HCT116 (cell line): ENCODE measurements around the gene DRC7.

Experiments used
- EZH2 ChIP-seq: fragments of 200-600 bp; sonication (generic); IDR thresholded peaks from 2 replicates; pipeline ENCODE4 v1.6.1; 2017; ENCODE audit warnings: antibody characterized with exemption, mixed run types
- EZH2phosphoT487 ChIP-seq: fragments of 200-600 bp; IDR thresholded peaks from 2 replicates; pipeline ENCODE4 v1.6.1; 2018; ENCODE audit warnings: antibody characterized with exemption, borderline replicate concordance
- FOSL1 ChIP-seq: IDR thresholded peaks from 2 replicates; pipeline ENCODE4 v1.6.1; 2012; ENCODE audit warnings: low read depth
- JUND ChIP-seq: IDR thresholded peaks from 2 replicates; pipeline ENCODE4 v1.6.1; 2012
- POLR2A ChIP-seq: IDR thresholded peaks from 2 replicates; pipeline ENCODE4 v1.7.0; 2011; ENCODE audit warnings: borderline replicate concordance; ENCODE audit not compliant: insufficient read depth, insufficient read length; ENCODE audit errors: extremely low read depth
- SIN3A ChIP-seq: IDR thresholded peaks from 2 replicates; pipeline ENCODE4 v1.6.1; 2012; ENCODE audit warnings: low read depth
- TCF7L2 ChIP-seq: IDR thresholded peaks from 2 replicates; pipeline ENCODE4 v1.7.0; 2011; ENCODE audit warnings: borderline replicate concordance, inconsistent platforms; ENCODE audit not compliant: insufficient read depth, insufficient read length; ENCODE audit errors: extremely low read depth
- ZFX ChIP-seq: fragments of 450-650 bp; IDR thresholded peaks from 2 replicates; pipeline ENCODE4 v1.6.1; 2017
- TF ChIP-seq, protein P1 (sequence below): IDR thresholded peaks from 2 replicates; pipeline ENCODE4 v1.6.1; 2012; ENCODE audit warnings: low read depth
- TF ChIP-seq, protein P2 (sequence below), 3 experiments: fragments of 200-600 bp in 1 of 3; sonication (generic) in 1 of 3; IDR thresholded peaks in 2 of 3; conservative IDR thresholded peaks in 1 of 3; 2 replicates each; pipeline ENCODE4 v1.5.1; 2012 to 2017; ENCODE audit warnings: low read depth in 2 of 3, low read length in 2 of 3, antibody characterized with exemption in 1 of 3, borderline replicate concordance in 1 of 3, control low read depth in 1 of 3, mild to moderate bottlenecking in 1 of 3, mixed read lengths in 1 of 3, mixed run types in 1 of 3, moderate library complexity in 1 of 3; ENCODE audit not compliant: insufficient read depth in 1 of 3
- TF ChIP-seq, protein P3 (sequence below): IDR thresholded peaks from 2 replicates; pipeline ENCODE4 v1.6.1; 2012
- TF ChIP-seq, protein P4 (sequence below): IDR thresholded peaks from 2 replicates; pipeline ENCODE4 v1.6.1; 2011; ENCODE audit warnings: mild to moderate bottlenecking, low read length, moderate library complexity; ENCODE audit not compliant: insufficient replicate concordance; ENCODE audit errors: extremely low read depth

DNA sequence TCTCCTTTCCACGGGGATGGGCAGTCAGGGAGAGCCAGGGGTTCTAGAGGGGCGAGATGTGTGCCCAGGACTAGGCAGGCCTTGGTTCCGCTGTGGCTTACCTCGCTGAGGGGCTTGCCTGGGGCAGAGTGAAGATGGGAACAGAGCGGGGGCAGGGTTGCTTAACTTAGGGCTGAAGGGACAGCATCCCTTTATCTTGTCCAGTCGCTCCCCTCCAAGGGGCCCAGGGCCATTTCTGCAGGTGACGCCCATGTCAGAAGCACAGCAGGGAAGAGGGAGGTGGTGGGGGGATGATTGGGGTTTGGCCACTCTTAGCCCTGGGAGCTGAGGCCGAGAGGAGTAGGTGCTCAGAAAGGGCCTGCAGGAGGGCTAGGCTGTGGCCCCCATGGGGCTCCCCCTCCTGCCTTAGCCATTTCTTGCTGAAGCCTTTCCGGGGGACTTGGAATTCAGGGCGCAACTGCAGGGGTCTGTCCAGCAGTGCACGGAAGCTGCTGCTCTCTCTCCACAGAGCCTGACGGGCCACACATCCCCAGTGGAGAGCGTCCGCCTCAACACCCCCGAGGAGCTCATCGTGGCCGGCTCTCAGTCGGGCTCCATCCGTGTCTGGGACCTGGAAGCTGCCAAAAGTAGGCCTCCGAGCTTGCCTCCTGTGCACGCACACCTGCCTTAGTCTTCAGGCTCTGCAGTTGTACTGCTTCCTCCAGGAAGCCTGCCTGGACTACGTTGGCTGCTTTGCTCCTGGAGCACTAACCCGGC lies 49.5 kb downstream of the DRC7 start:
- TF ChIP-seq, protein P1, sequence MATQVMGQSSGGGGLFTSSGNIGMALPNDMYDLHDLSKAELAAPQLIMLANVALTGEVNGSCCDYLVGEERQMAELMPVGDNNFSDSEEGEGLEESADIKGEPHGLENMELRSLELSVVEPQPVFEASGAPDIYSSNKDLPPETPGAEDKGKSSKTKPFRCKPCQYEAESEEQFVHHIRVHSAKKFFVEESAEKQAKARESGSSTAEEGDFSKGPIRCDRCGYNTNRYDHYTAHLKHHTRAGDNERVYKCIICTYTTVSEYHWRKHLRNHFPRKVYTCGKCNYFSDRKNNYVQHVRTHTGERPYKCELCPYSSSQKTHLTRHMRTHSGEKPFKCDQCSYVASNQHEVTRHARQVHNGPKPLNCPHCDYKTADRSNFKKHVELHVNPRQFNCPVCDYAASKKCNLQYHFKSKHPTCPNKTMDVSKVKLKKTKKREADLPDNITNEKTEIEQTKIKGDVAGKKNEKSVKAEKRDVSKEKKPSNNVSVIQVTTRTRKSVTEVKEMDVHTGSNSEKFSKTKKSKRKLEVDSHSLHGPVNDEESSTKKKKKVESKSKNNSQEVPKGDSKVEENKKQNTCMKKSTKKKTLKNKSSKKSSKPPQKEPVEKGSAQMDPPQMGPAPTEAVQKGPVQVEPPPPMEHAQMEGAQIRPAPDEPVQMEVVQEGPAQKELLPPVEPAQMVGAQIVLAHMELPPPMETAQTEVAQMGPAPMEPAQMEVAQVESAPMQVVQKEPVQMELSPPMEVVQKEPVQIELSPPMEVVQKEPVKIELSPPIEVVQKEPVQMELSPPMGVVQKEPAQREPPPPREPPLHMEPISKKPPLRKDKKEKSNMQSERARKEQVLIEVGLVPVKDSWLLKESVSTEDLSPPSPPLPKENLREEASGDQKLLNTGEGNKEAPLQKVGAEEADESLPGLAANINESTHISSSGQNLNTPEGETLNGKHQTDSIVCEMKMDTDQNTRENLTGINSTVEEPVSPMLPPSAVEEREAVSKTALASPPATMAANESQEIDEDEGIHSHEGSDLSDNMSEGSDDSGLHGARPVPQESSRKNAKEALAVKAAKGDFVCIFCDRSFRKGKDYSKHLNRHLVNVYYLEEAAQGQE, result no peak
- TF ChIP-seq EZH2 (no peak), JUND (no peak), FOSL1 (no peak), ZFX (no peak), POLR2A (no peak), EZH2phosphoT487 (no peak), SIN3A (no peak), TCF7L2 (no peak)
- TF ChIP-seq, protein P2, sequence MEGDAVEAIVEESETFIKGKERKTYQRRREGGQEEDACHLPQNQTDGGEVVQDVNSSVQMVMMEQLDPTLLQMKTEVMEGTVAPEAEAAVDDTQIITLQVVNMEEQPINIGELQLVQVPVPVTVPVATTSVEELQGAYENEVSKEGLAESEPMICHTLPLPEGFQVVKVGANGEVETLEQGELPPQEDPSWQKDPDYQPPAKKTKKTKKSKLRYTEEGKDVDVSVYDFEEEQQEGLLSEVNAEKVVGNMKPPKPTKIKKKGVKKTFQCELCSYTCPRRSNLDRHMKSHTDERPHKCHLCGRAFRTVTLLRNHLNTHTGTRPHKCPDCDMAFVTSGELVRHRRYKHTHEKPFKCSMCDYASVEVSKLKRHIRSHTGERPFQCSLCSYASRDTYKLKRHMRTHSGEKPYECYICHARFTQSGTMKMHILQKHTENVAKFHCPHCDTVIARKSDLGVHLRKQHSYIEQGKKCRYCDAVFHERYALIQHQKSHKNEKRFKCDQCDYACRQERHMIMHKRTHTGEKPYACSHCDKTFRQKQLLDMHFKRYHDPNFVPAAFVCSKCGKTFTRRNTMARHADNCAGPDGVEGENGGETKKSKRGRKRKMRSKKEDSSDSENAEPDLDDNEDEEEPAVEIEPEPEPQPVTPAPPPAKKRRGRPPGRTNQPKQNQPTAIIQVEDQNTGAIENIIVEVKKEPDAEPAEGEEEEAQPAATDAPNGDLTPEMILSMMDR (IDR thresholded peaks at IDR 0.05 in 2 of 3, conservative IDR thresholded peaks at IDR 0.05 in 1 of 3; ENCODE audit: borderline replicate concordance in 1 of 3, insufficient read depth in 1 of 3, low read depth in 2 of 3, low read length in 2 of 3), result no peak
- TF ChIP-seq, protein P3, sequence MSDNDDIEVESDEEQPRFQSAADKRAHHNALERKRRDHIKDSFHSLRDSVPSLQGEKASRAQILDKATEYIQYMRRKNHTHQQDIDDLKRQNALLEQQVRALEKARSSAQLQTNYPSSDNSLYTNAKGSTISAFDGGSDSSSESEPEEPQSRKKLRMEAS, result no peak
- TF ChIP-seq, protein P4, sequence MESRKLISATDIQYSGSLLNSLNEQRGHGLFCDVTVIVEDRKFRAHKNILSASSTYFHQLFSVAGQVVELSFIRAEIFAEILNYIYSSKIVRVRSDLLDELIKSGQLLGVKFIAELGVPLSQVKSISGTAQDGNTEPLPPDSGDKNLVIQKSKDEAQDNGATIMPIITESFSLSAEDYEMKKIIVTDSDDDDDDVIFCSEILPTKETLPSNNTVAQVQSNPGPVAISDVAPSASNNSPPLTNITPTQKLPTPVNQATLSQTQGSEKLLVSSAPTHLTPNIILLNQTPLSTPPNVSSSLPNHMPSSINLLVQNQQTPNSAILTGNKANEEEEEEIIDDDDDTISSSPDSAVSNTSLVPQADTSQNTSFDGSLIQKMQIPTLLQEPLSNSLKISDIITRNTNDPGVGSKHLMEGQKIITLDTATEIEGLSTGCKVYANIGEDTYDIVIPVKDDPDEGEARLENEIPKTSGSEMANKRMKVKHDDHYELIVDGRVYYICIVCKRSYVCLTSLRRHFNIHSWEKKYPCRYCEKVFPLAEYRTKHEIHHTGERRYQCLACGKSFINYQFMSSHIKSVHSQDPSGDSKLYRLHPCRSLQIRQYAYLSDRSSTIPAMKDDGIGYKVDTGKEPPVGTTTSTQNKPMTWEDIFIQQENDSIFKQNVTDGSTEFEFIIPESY, result no peak
